ENCODE data around the gene DUSP8.

The DUSP8 gene

DNA sequence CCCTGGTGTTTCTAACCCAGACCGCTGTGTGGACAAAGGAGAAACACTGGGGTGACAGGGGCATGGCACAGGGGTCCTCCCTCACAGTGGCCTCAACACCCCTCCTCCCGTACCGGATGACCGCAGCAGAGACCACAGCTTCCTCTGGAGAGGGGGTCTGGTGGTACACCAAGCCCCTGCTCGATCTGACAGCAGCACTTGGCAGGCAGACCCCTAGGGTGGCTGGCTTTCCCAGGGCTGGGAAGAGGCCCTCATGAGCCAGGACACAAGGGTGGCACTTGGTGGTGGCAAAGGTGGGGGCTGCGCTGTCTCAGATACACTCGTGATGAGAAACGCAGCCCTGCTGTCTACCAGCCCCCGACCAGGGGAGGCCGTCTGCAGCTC, 38.7 kb downstream of the DUSP8 start:
- no peak for DNase-seq (ENCODE audit: low read depth in 2 of 2)

DNA sequence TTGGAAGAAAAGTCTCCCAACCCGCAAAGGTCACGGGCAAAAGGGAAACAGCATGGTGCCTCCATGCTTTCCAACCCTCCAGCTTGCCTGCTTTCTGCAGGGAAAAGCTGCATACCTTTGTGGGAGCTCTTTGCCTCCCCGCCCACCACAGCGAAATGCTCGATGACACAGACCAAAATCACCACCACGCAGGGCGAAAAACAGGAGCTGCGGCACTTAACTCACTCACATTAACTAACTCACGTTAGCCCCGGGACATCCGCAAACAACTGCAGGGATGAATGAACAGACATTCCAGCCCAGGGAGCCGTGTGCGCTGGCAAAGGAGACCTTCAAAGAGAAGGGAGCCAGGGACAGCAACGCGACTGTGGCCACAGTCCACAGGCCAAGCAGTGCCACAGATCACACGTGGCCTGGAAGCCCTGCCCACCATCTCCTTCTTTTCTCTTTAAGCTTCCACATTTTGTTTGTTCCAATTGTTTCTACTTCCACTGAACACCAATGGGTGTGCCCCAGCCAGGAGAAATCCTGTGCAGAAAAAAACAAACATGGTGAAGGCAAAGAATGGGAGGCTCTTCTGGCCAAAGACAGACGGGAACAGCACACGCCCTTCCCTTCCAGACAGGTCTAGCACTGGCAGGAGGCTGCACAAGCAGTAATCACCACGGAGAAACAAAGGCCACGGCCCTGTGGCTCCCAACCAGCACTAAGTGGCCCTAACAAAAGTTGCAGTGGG, 39.3 kb downstream of the DUSP8 start:
- DNase-seq (ENCODE audit: low read depth in 2 of 2) = no peak

DNA sequence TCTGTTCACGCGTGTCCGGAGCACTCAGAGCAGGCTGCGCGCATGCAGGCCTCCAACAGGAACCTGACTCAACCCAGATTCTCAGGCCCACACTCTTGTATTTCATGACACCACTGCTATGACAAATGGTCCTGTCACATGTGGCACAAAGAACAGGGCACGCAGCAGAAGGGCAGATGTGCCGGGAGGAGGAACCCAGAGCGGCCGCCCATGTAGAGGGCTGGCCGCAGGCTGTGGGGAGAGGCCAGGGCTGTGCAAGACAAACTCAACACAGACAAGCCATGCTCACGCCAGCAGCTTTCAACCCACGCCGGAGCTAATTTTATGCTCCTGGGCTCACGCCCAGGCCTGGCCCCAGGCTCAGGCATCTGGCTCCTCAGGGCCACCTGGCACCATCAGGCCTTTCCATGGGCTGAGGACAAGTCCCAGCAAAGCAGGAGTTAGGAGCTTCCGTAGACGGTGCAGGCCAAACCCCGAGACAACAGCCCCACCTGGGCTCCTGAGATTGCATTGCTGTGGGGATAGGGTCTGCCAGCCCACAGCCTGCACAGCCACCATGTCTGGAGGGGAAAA, 40.0 kb downstream of the DUSP8 start:
- no peak for DNase-seq (ENCODE audit: low read depth in 2 of 2)

DNA sequence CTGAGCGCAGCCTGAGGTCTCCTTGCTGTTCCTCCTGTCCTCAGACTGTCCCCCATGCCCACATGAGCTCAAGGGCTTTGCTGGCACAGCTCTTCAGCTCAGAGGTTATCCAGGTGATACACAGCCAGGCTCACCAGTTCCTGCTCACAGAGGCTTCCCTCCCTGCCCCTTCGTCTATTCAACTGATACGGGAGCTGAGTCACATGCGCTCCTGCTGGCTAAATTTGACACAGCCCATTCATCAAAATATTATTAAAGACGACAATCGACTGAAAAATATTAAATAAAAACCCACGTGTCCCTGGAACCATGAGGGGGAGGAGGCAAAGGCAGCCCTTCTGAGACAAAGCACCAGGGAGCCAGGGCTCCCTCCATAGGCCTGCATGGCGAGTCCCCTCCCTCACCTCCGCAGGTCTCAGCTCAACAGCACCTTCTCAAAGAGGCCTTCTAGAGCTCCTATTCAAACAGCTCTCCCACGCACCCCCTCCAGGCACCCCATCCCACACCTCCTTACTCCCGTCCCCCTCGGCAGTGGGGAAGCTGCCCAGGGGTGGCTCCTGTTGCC, 40.5 kb downstream of the DUSP8 start:
- no peak for DNase-seq (ENCODE audit: low read depth in 2 of 2)

DNA sequence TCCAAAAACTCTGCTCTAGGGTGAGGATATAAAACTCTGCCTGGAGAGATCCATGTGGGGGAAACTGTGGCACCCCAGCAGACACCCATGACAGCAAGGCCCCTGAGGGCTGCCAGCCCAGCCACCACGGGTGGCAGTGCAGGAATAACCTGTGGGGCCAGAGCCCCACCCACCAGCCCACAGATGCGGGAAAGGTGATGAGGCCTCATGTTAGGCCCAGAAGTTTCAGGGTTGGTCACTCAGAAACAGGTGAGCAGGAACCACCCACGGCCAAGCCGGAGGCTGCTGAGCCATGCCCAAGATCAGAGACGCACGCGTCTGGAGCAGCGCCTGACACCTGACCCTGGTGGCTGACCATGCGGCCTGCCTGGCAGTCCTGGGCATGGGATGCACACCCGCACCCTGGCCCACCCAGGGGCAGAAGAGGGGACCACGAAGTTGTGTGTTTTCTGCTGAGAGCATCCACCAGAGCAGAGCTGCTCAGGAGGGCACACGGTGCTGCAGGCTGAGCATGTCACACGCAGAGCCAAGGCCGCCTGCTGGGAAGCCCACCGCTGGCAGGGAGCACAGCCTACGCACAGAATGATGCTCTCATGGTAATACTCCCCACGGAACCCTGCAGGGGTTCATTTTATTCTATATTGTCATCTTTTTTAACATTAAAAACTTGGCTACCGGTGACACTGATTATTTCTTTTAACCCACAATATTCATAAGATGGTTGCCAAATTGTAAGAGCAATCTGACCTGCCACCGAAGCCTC, 41.2 kb downstream of the DUSP8 start:
- no peak for DNase-seq (ENCODE audit: low read depth in 2 of 2)

DNA sequence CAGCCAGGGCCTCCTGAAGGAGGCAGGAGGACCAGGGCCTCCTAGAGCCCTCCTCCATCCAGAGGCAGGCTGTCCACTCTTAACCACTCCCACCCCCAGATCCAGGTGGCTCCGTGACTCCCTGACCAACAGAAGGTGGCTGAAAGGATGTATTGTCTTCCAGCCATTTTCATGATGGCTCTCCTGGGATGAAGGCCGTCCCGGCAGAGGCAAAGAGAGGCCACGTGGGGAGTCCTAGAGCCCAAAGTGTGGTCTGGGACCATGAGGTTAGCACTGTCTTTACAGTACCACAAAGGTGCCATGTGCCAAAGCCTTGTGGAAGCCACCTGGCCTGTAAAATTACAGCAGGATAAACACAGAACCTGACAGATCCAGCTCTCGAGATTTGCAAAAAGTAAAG, 42.3 kb downstream of the DUSP8 start:
- no peak for DNase-seq (ENCODE audit: low read depth in 2 of 2)

DNA sequence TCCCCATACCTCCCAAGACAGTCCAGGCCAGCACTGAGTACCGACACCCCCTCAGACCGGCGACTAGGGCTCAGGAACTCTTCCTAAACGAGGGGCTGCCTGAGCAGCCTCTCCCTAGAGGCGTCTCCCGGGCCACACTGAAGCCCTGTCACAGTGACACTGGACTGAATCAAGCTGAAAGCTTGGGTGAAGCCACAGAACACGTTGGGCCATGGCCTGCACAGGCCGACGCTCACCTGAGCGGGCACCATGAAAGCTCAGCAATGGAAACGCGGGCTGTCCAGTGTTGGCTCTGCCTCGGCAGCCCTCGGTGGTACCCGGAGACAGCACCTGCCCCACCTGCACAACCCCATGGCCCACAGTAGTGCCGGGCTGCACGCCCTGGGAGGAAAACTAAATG, 42.8 kb downstream of the DUSP8 start:
- no peak for DNase-seq (ENCODE audit: low read depth in 2 of 2)

DNA sequence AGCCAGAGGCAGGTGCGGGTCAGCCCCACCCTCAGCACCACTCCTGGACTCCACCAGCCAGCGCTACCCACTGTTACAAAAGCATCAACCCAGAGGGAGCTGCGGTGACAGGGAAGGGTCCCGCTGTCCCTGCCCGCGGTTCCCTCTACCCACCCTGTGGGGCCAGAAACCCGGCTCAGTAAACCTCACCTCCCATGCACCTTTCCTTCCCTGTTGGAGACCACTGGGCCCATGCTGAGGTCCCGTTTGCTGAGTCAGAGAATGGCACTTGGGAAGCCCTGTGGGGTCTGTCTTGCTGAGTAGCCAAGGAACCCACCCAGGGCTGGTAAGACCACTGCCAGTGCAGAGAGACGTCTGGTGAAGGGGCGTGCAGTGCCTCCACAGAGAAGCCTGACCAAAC, 43.4 kb downstream of the DUSP8 start:
- DNase-seq (ENCODE audit: low read depth in 2 of 2) = no peak

DNA sequence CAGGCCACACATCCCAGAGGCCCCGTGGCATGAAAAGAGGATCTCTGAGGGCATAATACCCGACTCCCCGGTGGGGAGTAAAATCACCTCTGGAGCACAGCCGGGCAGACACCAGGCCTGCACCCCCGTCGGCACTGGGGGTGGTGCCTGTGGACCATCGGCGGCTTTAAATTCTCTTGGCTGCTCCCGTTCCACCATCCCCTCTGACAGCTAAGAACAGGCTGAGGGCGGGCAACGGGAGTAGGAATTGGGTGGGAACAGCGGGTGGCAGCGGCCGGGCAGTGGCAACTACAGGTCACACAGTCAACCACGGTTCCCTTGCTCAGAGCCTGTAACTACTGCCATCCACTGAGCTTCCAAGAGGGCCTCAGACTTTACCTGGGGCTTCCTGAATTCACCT, 45.3 kb downstream of the DUSP8 start:
- DNase-seq (ENCODE audit: low read depth in 2 of 2) = no peak

DNA sequence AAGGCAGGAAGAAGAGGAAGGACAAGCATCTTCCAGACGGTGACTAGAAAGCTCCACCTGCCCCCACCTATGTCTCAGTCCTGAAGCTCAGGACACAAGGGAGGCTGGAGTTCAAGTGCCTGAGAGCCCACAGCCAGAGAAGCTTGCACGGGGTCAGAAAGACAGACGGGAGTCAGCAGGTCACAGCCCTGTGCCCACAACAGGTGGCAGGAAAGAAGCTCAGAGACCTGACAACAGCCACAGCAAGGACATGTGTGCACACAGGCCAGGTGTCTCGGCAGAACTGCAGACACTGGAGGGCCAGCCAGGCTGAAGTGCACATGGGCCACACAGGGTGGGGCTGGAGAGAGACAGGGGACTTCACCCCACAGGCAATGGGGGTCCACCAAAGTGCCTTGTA, 48.3 kb downstream of the DUSP8 start:
- no peak for DNase-seq (ENCODE audit: low read depth in 2 of 2)

DNA sequence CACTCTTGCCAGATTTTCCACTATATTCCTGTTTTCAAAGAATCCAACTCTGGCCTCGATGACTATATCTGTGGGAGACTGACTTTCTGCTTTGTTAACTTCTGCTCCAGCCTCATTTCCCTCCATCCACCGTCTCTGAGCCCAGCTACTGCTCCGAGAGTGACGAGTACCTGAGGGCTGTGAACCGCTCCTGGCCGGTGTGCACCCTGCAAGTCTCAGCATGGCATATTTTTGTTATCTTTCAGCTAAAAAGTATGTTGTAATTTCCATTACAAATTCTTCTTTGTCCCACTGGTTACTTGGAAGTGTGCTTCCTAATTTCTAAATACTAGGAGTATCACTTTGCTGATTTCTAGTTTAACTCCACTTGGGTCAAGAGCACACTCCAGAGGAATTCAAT, 49.0 kb downstream of the DUSP8 start:
- no peak for DNase-seq (ENCODE audit: low read depth in 2 of 2)

DNA sequence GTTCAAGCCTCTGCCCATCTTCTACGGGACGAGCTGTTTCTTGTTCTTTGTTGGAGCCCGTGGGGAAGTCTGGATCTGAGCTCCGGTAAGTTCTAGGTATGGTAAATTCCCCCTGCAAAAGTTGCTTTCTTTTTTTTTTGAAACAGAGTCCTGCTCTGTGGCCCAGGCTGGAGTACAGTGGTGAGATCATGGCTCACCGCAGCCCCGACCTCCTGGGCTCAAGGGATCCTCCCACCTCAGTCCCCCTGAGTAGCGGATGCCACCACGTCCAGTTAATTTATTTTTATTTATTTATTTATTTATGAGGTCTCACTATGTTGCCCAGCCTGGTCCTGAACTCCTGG, 50.0 kb downstream of the DUSP8 start:
- no peak for DNase-seq (ENCODE audit: low read depth in 2 of 2)

DNA sequence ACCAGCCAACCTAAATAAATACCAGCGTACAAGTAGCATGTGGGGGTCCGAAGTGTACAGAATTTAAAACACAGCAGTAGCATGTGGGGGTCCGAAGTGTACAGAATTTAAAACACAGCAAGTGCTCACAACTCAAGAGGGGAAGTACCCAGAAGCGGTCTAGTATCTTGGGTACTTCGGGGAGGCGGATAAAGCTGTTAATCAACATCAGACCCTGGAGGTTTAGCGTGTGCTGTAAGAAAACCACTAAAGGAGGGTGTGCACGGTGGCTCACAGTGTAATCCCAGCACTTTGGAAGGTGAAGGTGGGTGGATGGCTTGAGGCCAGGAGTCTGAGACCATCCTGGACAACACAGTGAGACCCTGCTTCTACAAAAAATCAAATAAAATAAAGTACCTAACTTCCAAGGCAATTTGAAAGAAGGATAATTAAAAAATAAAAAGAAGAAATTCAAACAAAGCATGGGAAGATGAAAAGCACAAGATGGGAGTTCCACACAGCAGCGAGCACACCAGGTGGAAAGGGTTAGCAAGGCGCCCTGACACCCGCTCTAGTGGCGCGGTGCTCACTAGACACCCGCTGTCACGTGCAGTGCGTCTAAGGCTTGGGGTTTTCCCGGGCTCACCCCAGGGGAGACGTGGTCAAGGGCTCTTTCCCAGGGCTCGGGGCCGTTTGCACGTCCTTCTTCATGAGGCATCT, 50.5 kb downstream of the DUSP8 start:
- DNase-seq (ENCODE audit: low read depth in 2 of 2) = no peak

DNA sequence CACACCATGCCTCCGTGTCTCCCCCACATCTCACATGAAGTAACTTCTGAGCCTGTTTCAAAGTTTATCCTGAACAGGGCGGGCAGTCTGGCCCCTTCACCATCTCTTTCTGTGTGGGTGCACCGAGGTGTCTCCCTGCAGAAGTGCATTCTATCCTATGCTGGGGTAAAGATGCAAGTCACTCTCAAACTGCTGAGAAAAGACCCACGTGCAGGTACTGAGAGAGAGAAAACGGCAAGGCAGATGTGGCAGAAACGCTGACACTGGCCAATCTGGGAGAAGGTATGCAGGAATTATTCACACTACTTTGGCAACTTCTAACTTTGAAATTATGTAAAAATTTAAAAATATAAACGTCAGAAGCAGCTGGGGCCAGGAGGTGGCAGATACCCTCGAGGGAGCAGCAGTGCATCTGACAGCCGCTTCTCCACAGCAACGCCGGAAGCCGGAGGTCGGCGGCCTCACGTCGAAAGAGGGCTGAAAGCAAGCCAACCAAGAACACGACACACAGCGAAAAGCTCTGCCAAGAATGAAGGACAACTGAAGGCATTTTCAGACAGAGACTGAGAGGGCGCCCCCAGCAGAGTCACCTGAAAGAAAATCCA, 51.3 kb downstream of the DUSP8 start:
- no peak for DNase-seq (ENCODE audit: low read depth in 2 of 2)

DNA sequence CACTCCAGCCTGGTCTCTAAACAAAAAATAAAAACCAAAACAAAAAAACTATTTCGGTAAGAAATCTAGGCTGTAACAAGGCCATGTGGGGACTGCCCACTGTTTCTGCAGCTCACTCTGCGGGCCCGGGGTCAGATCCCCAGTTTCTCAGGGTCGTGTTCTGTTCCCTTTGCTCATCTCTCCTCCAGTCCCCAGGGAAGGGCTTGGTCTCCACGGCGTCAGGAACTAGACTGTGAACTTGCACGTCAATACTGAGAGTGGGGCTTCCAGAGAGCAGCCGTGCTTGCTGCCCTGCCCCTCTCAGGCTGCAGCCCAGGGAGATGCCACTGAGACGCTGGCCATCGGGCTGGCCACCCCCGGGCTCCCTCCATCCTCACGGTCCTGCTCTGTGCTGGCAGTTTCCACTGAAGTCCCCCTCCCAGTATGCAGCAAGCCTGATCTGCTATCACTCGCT, 51.8 kb downstream of the DUSP8 start:
- no peak for DNase-seq (ENCODE audit: low read depth in 2 of 2)

DNA sequence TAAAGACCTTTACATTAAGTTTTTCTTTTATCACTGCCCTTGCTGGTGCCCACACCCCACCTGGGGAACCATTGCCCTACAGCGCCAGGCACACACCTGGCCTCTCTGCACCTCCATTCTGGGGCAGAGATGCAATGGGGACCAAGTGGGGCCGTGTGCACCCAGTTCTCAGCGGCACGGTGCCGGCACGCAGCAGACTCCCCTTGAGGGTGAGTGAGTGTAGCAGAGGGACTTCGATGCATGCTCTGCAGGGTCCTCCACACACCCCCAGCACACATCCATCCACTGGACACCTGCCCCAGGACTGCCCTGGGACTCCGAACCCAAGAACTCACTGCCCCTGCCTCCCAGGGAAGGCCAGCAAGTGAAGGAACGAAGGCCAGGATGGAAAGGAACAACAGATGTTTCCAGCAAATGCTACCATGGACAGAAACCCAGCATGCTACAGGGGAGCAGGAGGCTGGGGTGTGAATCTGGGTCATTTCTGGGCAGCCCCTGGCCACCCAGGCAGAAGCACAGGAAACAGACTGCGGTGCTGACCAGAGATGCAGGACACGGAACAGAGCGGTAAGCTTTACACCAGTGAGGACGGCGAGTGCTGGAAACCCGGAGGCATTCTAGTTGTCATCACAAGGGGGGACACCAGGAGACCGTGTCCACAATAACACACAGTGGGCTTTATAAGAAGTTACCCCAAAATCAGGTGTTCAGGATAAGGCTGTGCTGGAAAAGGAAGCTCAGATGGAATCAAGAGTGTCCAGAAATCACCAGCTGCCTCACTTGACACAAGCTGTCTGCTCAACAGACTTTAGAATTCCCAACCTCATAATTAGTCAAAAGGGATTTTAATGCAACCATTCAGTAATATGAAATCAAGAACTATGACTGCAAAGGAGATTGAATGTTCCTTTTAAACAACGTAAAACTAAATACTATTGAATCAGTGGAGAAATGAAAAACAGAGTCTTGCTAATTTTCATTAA, 52.8 kb downstream of the DUSP8 start:
- DNase-seq (ENCODE audit: low read depth in 2 of 2) = no peak

DNA sequence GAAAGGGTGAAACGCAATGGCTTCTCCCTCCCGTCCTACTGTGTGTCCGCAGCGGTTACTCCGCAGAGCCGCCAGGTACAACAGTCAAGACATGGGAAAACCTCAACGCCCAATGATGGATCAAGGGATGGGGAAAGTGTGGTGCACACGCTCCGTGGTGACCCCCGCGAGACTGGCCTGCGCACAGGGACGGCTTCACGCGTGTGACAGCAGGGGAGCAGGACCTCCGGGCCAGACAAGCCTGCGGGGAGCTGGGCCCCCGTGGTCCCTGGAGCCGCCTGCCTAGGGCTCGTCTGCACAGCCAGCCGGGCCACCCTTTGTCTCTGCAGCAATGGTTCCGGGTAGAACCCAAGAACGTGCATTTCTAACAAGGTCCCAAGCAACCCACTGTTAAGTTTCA, 53.8 kb downstream of the DUSP8 start:
- DNase-seq (ENCODE audit: low read depth in 2 of 2) = no peak

DNA sequence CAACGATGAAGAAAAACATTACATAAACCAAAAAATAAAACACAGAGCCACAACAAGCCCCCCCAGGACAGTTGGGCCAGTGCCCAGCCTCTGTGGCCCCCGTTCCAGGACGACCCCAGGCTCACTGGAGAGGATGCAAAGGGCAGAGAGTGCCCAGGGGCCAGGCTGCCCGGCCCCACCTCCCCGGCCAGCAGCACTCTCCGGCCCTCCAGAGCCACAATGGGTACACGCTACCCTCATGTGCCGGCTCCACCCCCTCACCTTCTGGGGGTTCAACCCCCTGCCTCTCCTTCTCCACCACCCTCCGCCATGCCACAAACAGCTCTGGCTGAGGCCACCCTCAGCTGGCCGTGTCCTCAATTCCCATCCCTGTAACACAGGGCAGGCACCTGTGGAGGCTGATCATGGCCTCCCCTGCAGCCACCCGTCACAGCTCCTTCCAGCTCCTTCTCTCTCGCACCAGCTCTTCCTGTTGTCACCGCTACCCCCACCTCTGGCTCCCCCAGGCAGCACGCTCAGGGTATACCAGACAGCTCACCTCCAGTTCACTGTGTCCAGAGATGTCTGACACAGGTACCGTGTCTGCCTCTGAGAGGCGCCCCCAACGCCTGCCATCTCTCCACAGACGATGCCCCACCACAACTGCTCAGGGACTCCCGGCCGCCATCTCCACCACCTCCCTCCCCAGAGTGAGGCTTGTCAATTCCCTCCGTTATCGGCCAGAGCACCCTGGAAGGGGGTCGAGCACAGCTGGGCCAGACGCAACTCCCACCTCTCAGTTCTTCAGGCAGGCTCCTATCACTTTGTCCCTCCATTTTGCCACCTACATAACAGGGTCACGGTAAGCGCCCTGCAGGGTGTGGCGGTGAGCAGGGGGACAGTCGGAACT, 54.7 kb downstream of the DUSP8 start:
- no peak for DNase-seq (ENCODE audit: low read depth in 2 of 2)

DNA sequence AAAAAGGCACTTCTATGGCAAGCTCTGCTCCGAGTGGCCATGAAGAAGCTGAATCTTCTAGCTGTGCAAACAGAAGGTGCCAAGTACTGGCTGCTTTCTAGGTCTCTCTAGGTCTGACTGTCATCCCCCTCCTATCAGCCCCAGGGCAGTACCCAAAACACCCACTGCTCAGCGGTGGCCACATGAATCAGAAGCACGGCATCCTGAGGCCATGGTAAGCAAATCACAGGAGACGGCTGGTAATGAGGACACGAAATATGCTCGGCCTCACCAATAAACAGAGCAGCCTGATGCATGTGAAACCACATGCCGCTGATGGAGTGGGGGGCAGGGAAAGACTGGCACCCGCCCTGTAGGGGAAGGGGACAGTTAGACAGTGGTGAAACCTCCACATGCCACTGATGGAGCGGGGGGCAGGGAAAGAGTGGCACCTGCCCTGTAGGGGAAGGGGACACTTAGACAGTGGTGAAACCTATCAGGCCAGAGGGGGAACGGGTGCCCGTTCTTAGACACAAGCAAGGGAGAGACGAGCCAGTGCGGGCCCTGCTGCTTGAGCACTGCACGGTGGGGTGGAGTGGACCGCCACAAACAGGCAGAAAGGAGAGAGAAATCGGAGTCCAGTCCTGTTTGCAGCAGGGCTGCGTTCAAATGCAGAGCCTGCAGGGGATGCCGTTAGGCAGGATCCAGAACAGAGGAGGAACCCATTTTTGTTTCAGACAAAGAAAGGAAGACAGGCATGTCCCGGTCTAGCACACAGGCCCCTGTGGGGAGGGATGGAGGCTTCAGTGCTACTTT, 55.6 kb downstream of the DUSP8 start:
- no peak for DNase-seq (ENCODE audit: low read depth in 2 of 2)

Measured in stimulated activated CD4-positive, alpha-beta T cell treated with anti-CD3 and anti-CD28 coated beads, Interleukin-4, amount 100 ng/mL, for 48 hours (primary cell).